ENCODE results near the gene NAALADL2.

Gene NAALADL2

GRCh38 chr3:175057401-175057800 is 198.3 kb downstream of the NAALADL2 start:
- Histone ChIP-seq H3K27me3 (ENCODE audit: insufficient read depth, low read length) (no peaks in the 10 kb centered on the region), H3K9ac (ENCODE audit: low read length) (no peak overlapping the region), H3F3A (ENCODE audit: insufficient read depth, low read length) (no peaks in the 10 kb centered on the region), H3K79me2 (ENCODE audit: insufficient read depth, low read length) (no peaks in the 10 kb centered on the region), H3K4me3 (ENCODE audit: low read depth, low read length, poor library complexity, severe bottlenecking) (no peak overlapping the region), H3K9me2 (ENCODE audit: low read depth, low read length) (no peaks in the 10 kb centered on the region), H3K27ac (ENCODE audit: low read depth, low read length, poor library complexity, severe bottlenecking) (no peak overlapping the region), H3K4me1 (ENCODE audit: insufficient read depth, low read length, severe bottlenecking) (no peaks in the 10 kb centered on the region), H3K9me3 (ENCODE audit: low read length) (no peaks in the 10 kb centered on the region), H3K4me2 (ENCODE audit: low read length) (no peak overlapping the region), H2AFZ (ENCODE audit: low read length) (no peak overlapping the region), H4K20me1 (ENCODE audit: insufficient read depth, low read length) (no peaks in the 10 kb centered on the region), H3K36me3 (ENCODE audit: insufficient read depth, low read length) (no peaks in the 10 kb centered on the region)
- TF ChIP-seq EZH2 (IDR thresholded peaks at IDR 0.05; ENCODE audit: borderline replicate concordance, low read length), result no peak
- no peak for TF ChIP-seq CTCF (IDR thresholded peaks at IDR 0.05; ENCODE audit: low read length)

- TF ChIP-seq EZH2 (IDR thresholded peaks at IDR 0.05; ENCODE audit: borderline replicate concordance, low read length), result no peak
- no peak for TF ChIP-seq CTCF (IDR thresholded peaks at IDR 0.05; ENCODE audit: low read length)
- H3K9me3 ChIP-seq (ENCODE audit: low read length), result no peaks in the 10 kb centered on the region
- no peaks in the 10 kb centered on the region for H4K20me1 ChIP-seq (ENCODE audit: insufficient read depth, low read length)
- H2AFZ ChIP-seq (ENCODE audit: low read length), result no peak overlapping the region
- H3K4me2 ChIP-seq (ENCODE audit: low read length), result no peak overlapping the region
- no peak overlapping the region for H3K4me3 ChIP-seq (ENCODE audit: low read depth, low read length, poor library complexity, severe bottlenecking)
- no peaks in the 10 kb centered on the region for H3F3A ChIP-seq (ENCODE audit: insufficient read depth, low read length)
- H3K36me3 ChIP-seq (ENCODE audit: insufficient read depth, low read length), result no peaks in the 10 kb centered on the region
- no peaks in the 10 kb centered on the region for H3K79me2 ChIP-seq (ENCODE audit: insufficient read depth, low read length)
- no peaks in the 10 kb centered on the region for H3K4me1 ChIP-seq (ENCODE audit: insufficient read depth, low read length, severe bottlenecking)
- H3K9ac ChIP-seq (ENCODE audit: low read length), result no peak overlapping the region
- H3K9me2 ChIP-seq (ENCODE audit: low read depth, low read length), result no peaks in the 10 kb centered on the region
- no peak overlapping the region for H3K27ac ChIP-seq (ENCODE audit: low read depth, low read length, poor library complexity, severe bottlenecking)
- H3K27me3 ChIP-seq (ENCODE audit: insufficient read depth, low read length), result no peaks in the 10 kb centered on the region
These were observed 200.7 kb downstream of the NAALADL2 start for GRCh38 chr3:175059788-175060187.

GRCh38 chr3:175065497-175065896 is 206.4 kb downstream of the NAALADL2 start:
- Histone ChIP-seq H2AFZ (ENCODE audit: low read length) (no peak overlapping the region), H3K27me3 (ENCODE audit: insufficient read depth, low read length) (no peaks in the 10 kb centered on the region; the same call in 1 of the 2 replicates), H3K9me2 (ENCODE audit: low read depth, low read length) (no peaks in the 10 kb centered on the region), H3K36me3 (ENCODE audit: insufficient read depth, low read length) (no peaks in the 10 kb centered on the region), H3K9ac (ENCODE audit: low read length) (no peak overlapping the region), H3F3A (ENCODE audit: insufficient read depth, low read length) (no peaks in the 10 kb centered on the region), H3K9me3 (ENCODE audit: low read length) (no peaks in the 10 kb centered on the region), H3K4me2 (ENCODE audit: low read length) (no peak overlapping the region), H3K4me3 (ENCODE audit: low read depth, low read length, poor library complexity, severe bottlenecking) (no peak overlapping the region), H4K20me1 (ENCODE audit: insufficient read depth, low read length) (no peaks in the 10 kb centered on the region), H3K79me2 (ENCODE audit: insufficient read depth, low read length) (no peaks in the 10 kb centered on the region), H3K4me1 (ENCODE audit: insufficient read depth, low read length, severe bottlenecking) (no peaks in the 10 kb centered on the region), H3K27ac (ENCODE audit: low read depth, low read length, poor library complexity, severe bottlenecking) (no peak overlapping the region)
- TF ChIP-seq CTCF (IDR thresholded peaks at IDR 0.05; ENCODE audit: low read length) (no peak), EZH2 (IDR thresholded peaks at IDR 0.05; ENCODE audit: borderline replicate concordance, low read length) (no peak)

All from OCI-LY1 (cell line).